HEK293 (cell line): ENCODE measurements around the gene PSD2.

Experiments used
- CTCF ChIA-PET: fragments of 350-600 bp; formaldehyde crosslinking; extraction: SDS; loops from one replicate; lab custom pipeline; 2021; ENCODE audit warnings: antibody characterized with exemption; lab: Yijun Ruan, JAX
- POLR2A ChIA-PET: fragments of 300-600 bp; formaldehyde crosslinking; extraction: SDS; loops from one replicate; lab custom pipeline; 2020; ENCODE audit warnings: antibody characterized with exemption, inconsistent platforms; lab: Yijun Ruan, JAX
- H3K27ac ChIP-seq: fragments of 200-500 bp; sonication (Bioruptor generic); 2 replicates; pipeline ENCODE4 v1.5.1; 2014; ENCODE audit warnings: low read depth, low read length, control low read depth, inconsistent platforms; ENCODE audit errors: extremely low read depth
- H3K36me3 ChIP-seq, 2 experiments: fragments of 200-500 bp in 1 of 2; sonication (Bioruptor generic) in 1 of 2; 1 replicate in 1 of 2; 2 replicates in 1 of 2; pipeline ENCODE4 v1.5.1; 2014 to 2017; ENCODE audit warnings: inconsistent platforms in 2 of 2, low read length in 2 of 2; ENCODE audit not compliant: control insufficient read depth in 2 of 2, insufficient read depth in 1 of 2
- H3K4me1 ChIP-seq: fragments of 200-500 bp; sonication (Bioruptor generic); 2 replicates; pipeline ENCODE4 v1.5.1; 2014; ENCODE audit warnings: mild to moderate bottlenecking, low read length, inconsistent platforms; ENCODE audit not compliant: control insufficient read depth, insufficient read depth
- H3K4me3 ChIP-seq: 2 replicates; pipeline ENCODE4 v1.5.1; 2011; ENCODE audit warnings: low read depth, mild to moderate bottlenecking, control low read depth, low read length, moderate library complexity
- H3K9me3 ChIP-seq: fragments of 200-500 bp; sonication (Bioruptor generic); 2 replicates; pipeline ENCODE4 v1.5.1; 2014; ENCODE audit warnings: low read depth, low read length, inconsistent platforms; ENCODE audit not compliant: control insufficient read depth, insufficient read depth
- EGR2 ChIP-seq: fragments of 450-650 bp; formaldehyde crosslinking; IDR thresholded peaks from 2 replicates; pipeline ENCODE4 v1.5.1; 2016; ENCODE audit warnings: low read depth, missing biosample characterization, missing genetic modification characterization
- MYNN ChIP-seq: fragments of 450-650 bp; formaldehyde crosslinking; IDR thresholded peaks from 2 replicates; pipeline ENCODE4 v1.5.1; 2016; ENCODE audit warnings: missing biosample characterization, missing genetic modification characterization, borderline replicate concordance
- PRDM1 ChIP-seq: fragments of 450-650 bp; formaldehyde crosslinking; IDR thresholded peaks from 2 replicates; pipeline ENCODE4; 2016; ENCODE audit warnings: missing biosample characterization, missing genetic modification characterization
- RBAK ChIP-seq: fragments of 450-650 bp; formaldehyde crosslinking; IDR thresholded peaks from 2 replicates; pipeline ENCODE4 v1.5.1; 2016; ENCODE audit warnings: missing biosample characterization, missing genetic modification characterization
- SETDB1 ChIP-seq: IDR thresholded peaks from one replicate; pipeline ENCODE4 v1.6.1; 2017; ENCODE audit warnings: mild to moderate bottlenecking, low read length, moderate library complexity, mixed read lengths; ENCODE audit not compliant: insufficient read length
- ZBTB44 ChIP-seq: fragments of 450-650 bp; IDR thresholded peaks from 2 replicates; pipeline ENCODE4 v1.5.1; 2018; ENCODE audit warnings: missing biosample characterization, mild to moderate bottlenecking, missing genetic modification characterization
- ZBTB48 ChIP-seq: fragments of 450-650 bp; formaldehyde crosslinking; IDR thresholded peaks from 2 replicates; pipeline ENCODE4 v1.5.1; 2016; ENCODE audit warnings: missing biosample characterization, missing genetic modification characterization
- ZFP41 ChIP-seq: fragments of 450-650 bp; formaldehyde crosslinking; IDR thresholded peaks from 2 replicates; pipeline ENCODE4 v1.5.1; 2016; ENCODE audit warnings: missing biosample characterization, missing genetic modification characterization, borderline replicate concordance
- ZNF148 ChIP-seq: fragments of 450-650 bp; formaldehyde crosslinking; IDR thresholded peaks from 2 replicates; pipeline ENCODE4 v1.5.0; 2017; ENCODE audit warnings: missing biosample characterization, missing genetic modification characterization, borderline replicate concordance
- ZNF214 ChIP-seq: fragments of 450-650 bp; formaldehyde crosslinking; IDR thresholded peaks from 2 replicates; pipeline ENCODE4 v1.5.1; 2017; ENCODE audit warnings: missing biosample characterization, mild to moderate bottlenecking, missing genetic modification characterization, borderline replicate concordance
- ZNF223 ChIP-seq: fragments of 450-650 bp; formaldehyde crosslinking; IDR thresholded peaks from 2 replicates; pipeline ENCODE4 v1.5.1; 2016; ENCODE audit warnings: missing biosample characterization, missing genetic modification characterization
- ZNF239 ChIP-seq: fragments of 450-650 bp; formaldehyde crosslinking; IDR thresholded peaks from 2 replicates; pipeline ENCODE4 v1.5.1; 2016; ENCODE audit warnings: missing biosample characterization, missing genetic modification characterization
- ZNF24 ChIP-seq: fragments of 450-650 bp; formaldehyde crosslinking; IDR thresholded peaks from 2 replicates; pipeline ENCODE4 v1.5.1; 2016; ENCODE audit warnings: missing biosample characterization, missing genetic modification characterization
- ZNF394 ChIP-seq: fragments of 450-650 bp; formaldehyde crosslinking; IDR thresholded peaks from 2 replicates; pipeline ENCODE4 v1.5.1; 2016; ENCODE audit warnings: missing biosample characterization, missing genetic modification characterization, mild to moderate bottlenecking, moderate library complexity, borderline replicate concordance
- ZNF426 ChIP-seq: fragments of 450-650 bp; formaldehyde crosslinking; IDR thresholded peaks from 2 replicates; pipeline ENCODE4 v1.5.1; 2017; ENCODE audit warnings: missing biosample characterization, missing genetic modification characterization, mild to moderate bottlenecking, inconsistent platforms, moderate library complexity
- ZNF501 ChIP-seq: fragments of 450-650 bp; formaldehyde crosslinking; IDR thresholded peaks from 2 replicates; pipeline ENCODE4 v1.5.1; 2016; ENCODE audit warnings: missing biosample characterization, missing genetic modification characterization
- ZNF560 ChIP-seq: fragments of 450-650 bp; formaldehyde crosslinking; IDR thresholded peaks from 2 replicates; pipeline ENCODE4 v1.5.1; 2017; ENCODE audit warnings: missing biosample characterization, missing genetic modification characterization, borderline replicate concordance
- ZNF658 ChIP-seq: fragments of 450-650 bp; formaldehyde crosslinking; IDR thresholded peaks from 2 replicates; pipeline ENCODE4; 2016; ENCODE audit warnings: missing biosample characterization, missing genetic modification characterization
- ZNF660 ChIP-seq: fragments of 450-650 bp; IDR thresholded peaks from 2 replicates; pipeline ENCODE4 v1.5.1; 2018; ENCODE audit warnings: missing biosample characterization, mild to moderate bottlenecking, missing genetic modification characterization
- ZNF664 ChIP-seq: fragments of 450-650 bp; formaldehyde crosslinking; IDR thresholded peaks from 2 replicates; pipeline ENCODE4 v1.5.1; 2016; ENCODE audit warnings: missing biosample characterization, missing genetic modification characterization
- ZNF747 ChIP-seq: fragments of 450-650 bp; formaldehyde crosslinking; IDR thresholded peaks from 2 replicates; pipeline ENCODE4 v1.5.1; 2016; ENCODE audit warnings: missing biosample characterization, missing genetic modification characterization
- TF ChIP-seq, protein P1 (sequence below): fragments of 450-650 bp; formaldehyde crosslinking; IDR thresholded peaks from 2 replicates; pipeline ENCODE4 v1.5.1; 2016; ENCODE audit warnings: missing biosample characterization, missing genetic modification characterization
- TF ChIP-seq, protein P2 (sequence below): fragments of 450-650 bp; formaldehyde crosslinking; IDR thresholded peaks from 2 replicates; pipeline ENCODE4 v1.5.1; 2017; ENCODE audit warnings: missing biosample characterization, missing genetic modification characterization

The PSD2 gene

GRCh38 chr5:139799359-139799758 lies 3.8 kb downstream of the PSD2 start:
- H3K4me1 ChIP-seq: no peaks in the 10 kb centered on the region
- no peak for TF ChIP-seq RBAK
- TF ChIP-seq ZNF148: no peak
- TF ChIP-seq ZNF394: no peak
- TF ChIP-seq ZNF24: no peak
- no peak for TF ChIP-seq ZFP41 (tag by site-specific recombination)
- no peaks in the 10 kb centered on the region for H3K36me3 ChIP-seq
- ChIA-PET CTCF (interaction anchor here (0.7 to 4.9 kb wide), 6 partner anchors 12 to 397 kb away, joined by 3 to 43 read pairs (median 3); no protein-coding TSS in a partner anchor), POLR2A (no interaction called here)
- no peak overlapping the region for H3K4me3 ChIP-seq
- H3K9me3 ChIP-seq: no peaks in the 10 kb centered on the region
- H3K27ac ChIP-seq: no peak overlapping the region

- Histone ChIP-seq H3K36me3 (no peaks in the 10 kb centered on the region), H3K4me1 (no peaks in the 10 kb centered on the region), H3K27ac (no peak overlapping the region), H3K4me3 (no peak overlapping the region), H3K9me3 (no peaks in the 10 kb centered on the region)
- CTCF ChIA-PET: interaction anchor here (0.5 kb wide), 1 partner anchor 148 kb away, joined by 4 read pairs; no protein-coding TSS in a partner anchor
- TF ChIP-seq ZNF214 (no peak), ZBTB44 (tag by site-specific recombination) (no peak), ZNF747 (tag by site-specific recombination) (no peak), SETDB1 (no peak), PRDM1 (tag by site-specific recombination) (no peak), ZNF658 (tag by site-specific recombination) (no peak), ZNF239 (no peak), ZNF560 (no peak), EGR2 (tag by site-specific recombination) (no peak), ZNF223 (tag by site-specific recombination) (no peak), ZNF660 (tag by site-specific recombination) (no peak), ZNF664 (no peak), ZNF426 (tag by site-specific recombination) (no peak), MYNN (no peak), ZBTB48 (no peak), ZNF501 (tag by site-specific recombination) (no peak)
- TF ChIP-seq, protein P1, sequence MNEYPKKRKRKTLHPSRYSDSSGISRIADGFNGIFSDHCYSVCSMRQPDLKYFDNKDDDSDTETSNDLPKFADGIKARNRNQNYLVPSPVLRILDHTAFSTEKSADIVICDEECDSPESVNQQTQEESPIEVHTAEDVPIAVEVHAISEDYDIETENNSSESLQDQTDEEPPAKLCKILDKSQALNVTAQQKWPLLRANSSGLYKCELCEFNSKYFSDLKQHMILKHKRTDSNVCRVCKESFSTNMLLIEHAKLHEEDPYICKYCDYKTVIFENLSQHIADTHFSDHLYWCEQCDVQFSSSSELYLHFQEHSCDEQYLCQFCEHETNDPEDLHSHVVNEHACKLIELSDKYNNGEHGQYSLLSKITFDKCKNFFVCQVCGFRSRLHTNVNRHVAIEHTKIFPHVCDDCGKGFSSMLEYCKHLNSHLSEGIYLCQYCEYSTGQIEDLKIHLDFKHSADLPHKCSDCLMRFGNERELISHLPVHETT (tag by site-specific recombination): no peak
- TF ChIP-seq, protein P2, sequence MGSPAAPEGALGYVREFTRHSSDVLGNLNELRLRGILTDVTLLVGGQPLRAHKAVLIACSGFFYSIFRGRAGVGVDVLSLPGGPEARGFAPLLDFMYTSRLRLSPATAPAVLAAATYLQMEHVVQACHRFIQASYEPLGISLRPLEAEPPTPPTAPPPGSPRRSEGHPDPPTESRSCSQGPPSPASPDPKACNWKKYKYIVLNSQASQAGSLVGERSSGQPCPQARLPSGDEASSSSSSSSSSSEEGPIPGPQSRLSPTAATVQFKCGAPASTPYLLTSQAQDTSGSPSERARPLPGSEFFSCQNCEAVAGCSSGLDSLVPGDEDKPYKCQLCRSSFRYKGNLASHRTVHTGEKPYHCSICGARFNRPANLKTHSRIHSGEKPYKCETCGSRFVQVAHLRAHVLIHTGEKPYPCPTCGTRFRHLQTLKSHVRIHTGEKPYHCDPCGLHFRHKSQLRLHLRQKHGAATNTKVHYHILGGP (tag by site-specific recombination): no peak
- POLR2A ChIA-PET: no interaction called here
Measured at GRCh38 chr5:139803978-139804377, 8.4 kb downstream of the PSD2 start.
